Measurements from ENCODE around the gene LCN12. TPM values are rescaled to one million over a fixed set of nuclear protein-coding genes. Genes with fewer than 3 reads are reported as not detected.

The LCN12 gene
- total and polyA plus RNA-seq, 7 donors, result 0.06 to 1.5 (median 0.27) TPM; not detected in 1

DNA sequence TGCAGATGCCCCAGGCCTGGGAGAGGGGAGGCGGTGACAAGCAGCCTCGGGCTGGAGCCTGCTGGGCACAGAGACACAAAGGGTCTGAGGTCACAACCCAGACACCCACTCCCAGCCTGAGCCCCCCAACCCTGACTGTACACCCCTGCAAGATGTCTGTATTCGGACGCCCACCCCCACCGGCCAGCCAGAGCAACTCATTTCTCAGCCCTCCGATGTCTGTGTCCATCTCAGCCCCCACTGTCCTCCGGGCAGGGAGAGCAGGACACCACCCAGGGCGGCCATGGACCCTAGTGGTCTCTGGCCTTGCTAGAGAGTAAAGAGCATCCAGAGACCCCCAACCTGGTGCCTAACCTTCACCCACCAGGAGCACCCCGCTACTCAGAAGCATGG, 3.9 kb downstream of the LCN12 start:
- 88 to 96% (median 93%) methylated on average over 9 of the region's 9 CpGs for WGBS, 3 donors
- ATAC-seq, result no peak
- intact Hi-C loops (cut with DNase I), result no loop called here

DNA sequence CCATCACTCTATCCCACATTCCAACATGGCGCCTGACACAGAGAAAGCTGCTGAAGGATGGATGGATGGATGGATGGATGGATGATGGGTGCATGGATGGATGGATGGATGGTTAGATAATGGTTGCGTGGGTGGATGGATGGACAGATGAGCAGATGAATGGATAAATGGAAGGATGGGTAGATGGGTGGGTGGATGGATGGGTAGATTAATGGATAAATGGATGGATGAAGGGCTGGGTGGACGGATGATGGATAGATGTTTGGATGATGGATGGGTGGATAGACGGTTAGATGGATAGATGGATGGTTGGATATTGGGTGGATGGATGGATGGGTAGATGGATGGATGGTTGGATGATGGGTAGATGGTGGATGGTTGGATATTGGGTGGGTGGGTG, 4.5 kb downstream of the LCN12 start:
- ATAC-seq, result no peak
- no peak for DNase-seq
- Histone ChIP-seq H3K27ac (no peak overlapping the region), H3K27me3 (ENCODE audit: insufficient read depth in 3 of 3, low read length in 2 of 3) (peaks cover 0 to 5% (median 0%) of the 10 kb centered on the region in 3 donors), H3K36me3 (ENCODE audit: insufficient read depth in 1 of 2, low read depth in 1 of 2) (no peaks in the 10 kb centered on the region), H3K4me3 (no peak overlapping the region), H3K4me1 (no peaks in the 10 kb centered on the region), H3K9me3 (no peaks in the 10 kb centered on the region)
- intact Hi-C loops (cut with DNase I), result no loop called here
- WGBS, 3 donors, result 96 to 98% (median 98%) methylated on average over 4 of the region's 4 CpGs
- TF ChIP-seq, protein P1, sequence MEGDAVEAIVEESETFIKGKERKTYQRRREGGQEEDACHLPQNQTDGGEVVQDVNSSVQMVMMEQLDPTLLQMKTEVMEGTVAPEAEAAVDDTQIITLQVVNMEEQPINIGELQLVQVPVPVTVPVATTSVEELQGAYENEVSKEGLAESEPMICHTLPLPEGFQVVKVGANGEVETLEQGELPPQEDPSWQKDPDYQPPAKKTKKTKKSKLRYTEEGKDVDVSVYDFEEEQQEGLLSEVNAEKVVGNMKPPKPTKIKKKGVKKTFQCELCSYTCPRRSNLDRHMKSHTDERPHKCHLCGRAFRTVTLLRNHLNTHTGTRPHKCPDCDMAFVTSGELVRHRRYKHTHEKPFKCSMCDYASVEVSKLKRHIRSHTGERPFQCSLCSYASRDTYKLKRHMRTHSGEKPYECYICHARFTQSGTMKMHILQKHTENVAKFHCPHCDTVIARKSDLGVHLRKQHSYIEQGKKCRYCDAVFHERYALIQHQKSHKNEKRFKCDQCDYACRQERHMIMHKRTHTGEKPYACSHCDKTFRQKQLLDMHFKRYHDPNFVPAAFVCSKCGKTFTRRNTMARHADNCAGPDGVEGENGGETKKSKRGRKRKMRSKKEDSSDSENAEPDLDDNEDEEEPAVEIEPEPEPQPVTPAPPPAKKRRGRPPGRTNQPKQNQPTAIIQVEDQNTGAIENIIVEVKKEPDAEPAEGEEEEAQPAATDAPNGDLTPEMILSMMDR (IDR thresholded peaks at IDR 0.05), result no peak

More for the DNA sequence above, 3.9 kb downstream of the LCN12 start:
- H3K36me3 ChIP-seq (ENCODE audit: insufficient read depth in 1 of 2, low read depth in 1 of 2), result no peaks in the 10 kb centered on the region
- H3K27me3 ChIP-seq (ENCODE audit: insufficient read depth in 3 of 3, low read length in 2 of 3), result peaks cover 0 to 5% (median 0%) of the 10 kb centered on the region in 3 donors
- no peaks in the 10 kb centered on the region for H3K9me3 ChIP-seq
- H3K4me1 ChIP-seq, result no peaks in the 10 kb centered on the region
- no peak overlapping the region for H3K4me3 ChIP-seq
- no peak for DNase-seq
- TF ChIP-seq, protein P1 (IDR thresholded peaks at IDR 0.05), result no peak
- H3K27ac ChIP-seq, result no peak overlapping the region

DNA sequence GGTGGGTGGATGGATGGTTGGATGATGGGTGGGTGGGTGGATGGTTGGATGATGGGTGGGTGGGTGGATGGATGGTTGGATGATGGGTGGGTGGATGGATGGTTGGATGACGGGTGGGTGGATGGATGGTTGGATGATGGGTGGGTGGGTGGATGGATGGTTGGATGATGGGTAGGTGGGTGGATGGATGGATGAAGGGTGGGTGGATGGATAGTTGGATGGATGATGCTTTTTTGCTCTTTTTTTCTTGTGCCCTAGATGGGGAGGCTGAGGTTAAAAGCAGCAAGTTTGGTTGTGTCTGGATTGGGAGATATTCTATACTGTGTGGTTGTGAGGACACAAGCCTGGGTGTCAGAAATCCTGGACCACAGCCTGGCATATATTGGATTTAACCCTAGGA, 5.4 kb downstream of the LCN12 start:
- TF ChIP-seq, protein P1 (IDR thresholded peaks at IDR 0.05), result no peak
- H3K36me3 ChIP-seq (ENCODE audit: insufficient read depth in 1 of 2, low read depth in 1 of 2), result no peaks in the 10 kb centered on the region
- H3K9me3 ChIP-seq, result no peaks in the 10 kb centered on the region
- ATAC-seq, result no peak
- peaks cover 0 to 5% (median 0%) of the 10 kb centered on the region in 3 donors for H3K27me3 ChIP-seq (ENCODE audit: insufficient read depth in 3 of 3, low read length in 2 of 3)
- H3K4me3 ChIP-seq, result no peak overlapping the region
- no peak for DNase-seq
- H3K4me1 ChIP-seq, result no peaks in the 10 kb centered on the region
- 92 to 100% (median 100%) methylated on average over 1 of the region's 1 CpG for WGBS, 3 donors
- intact Hi-C loops (cut with DNase I), result no loop called here
- H3K27ac ChIP-seq, result no peak overlapping the region

DNA sequence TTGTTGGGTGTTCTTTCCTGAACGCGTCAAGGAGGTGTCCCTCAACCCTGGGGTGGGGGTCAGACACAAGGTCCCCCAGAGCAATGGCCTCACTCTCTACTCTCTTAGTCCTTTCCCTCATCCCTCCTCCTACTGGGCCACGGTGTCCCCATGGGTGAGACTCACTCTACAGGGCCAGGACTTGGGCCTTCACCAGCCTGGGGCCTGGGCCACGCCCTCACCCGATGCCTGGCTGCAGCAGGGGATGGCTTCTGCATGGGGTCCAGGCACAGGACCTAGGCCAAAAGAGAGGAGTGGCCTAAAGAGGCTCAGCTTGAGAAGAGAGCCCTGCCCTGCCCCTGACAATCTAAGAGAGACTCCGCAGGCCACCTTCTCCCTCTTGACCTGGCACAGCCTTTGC, 5.8 kb downstream of the LCN12 start:
- Histone ChIP-seq H3K4me3 (no peak overlapping the region), H3K27me3 (ENCODE audit: insufficient read depth in 3 of 3, low read length in 2 of 3) (peaks cover 0 to 5% (median 0%) of the 10 kb centered on the region in 3 donors), H3K27ac (no peak overlapping the region), H3K4me1 (no peaks in the 10 kb centered on the region), H3K36me3 (ENCODE audit: insufficient read depth in 1 of 2, low read depth in 1 of 2) (no peaks in the 10 kb centered on the region), H3K9me3 (no peaks in the 10 kb centered on the region)
- intact Hi-C loops (cut with DNase I), result no loop called here
- no peak for DNase-seq
- TF ChIP-seq, protein P1 (IDR thresholded peaks at IDR 0.05), result no peak
- 82 to 95% (median 85%) methylated on average over 6 of the region's 6 CpGs for WGBS, 3 donors
- ATAC-seq, result no peak

DNA sequence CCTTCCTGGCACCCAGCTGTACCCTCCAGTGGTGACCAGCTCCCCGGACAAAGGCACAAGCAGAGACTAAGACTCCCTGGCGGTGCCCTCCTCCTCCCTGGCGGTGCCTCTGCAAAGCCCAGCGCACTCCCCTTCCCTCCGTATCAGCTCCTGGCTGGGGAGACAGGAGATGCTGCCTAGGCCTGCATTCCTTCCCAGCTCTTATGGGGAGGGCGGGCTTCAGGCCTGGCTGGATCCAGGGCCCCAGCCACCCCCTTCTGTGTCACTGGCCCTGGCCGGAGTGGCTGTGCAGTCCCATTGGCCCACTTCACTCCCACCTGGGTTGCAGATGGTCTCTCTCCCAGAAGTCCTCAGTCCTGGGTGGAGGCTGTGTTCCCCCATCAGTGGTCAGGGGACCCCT, 6.4 kb downstream of the LCN12 start:
- Histone ChIP-seq H3K9me3 (no peaks in the 10 kb centered on the region), H3K4me3 (no peak overlapping the region), H3K27ac (no peak overlapping the region), H3K36me3 (ENCODE audit: insufficient read depth in 1 of 2, low read depth in 1 of 2) (no peaks in the 10 kb centered on the region), H3K4me1 (no peaks in the 10 kb centered on the region), H3K27me3 (ENCODE audit: insufficient read depth in 3 of 3, low read length in 2 of 3) (peaks cover 0 to 5% (median 0%) of the 10 kb centered on the region in 3 donors)
- TF ChIP-seq, protein P1 (IDR thresholded peaks at IDR 0.05), result no peak
- intact Hi-C loops (cut with DNase I), result no loop called here
- DNase-seq (no peak), ATAC-seq (no peak)
- 83 to 91% (median 90%) methylated on average over 4 to 7 of the region's 7 CpGs for WGBS, 3 donors
